ENCODE data around the gene RPTOR.

Gene RPTOR

GRCh38 chr17:80906364-80907259 lies 362.0 kb downstream of the RPTOR start (continued):
- TF ChIP-seq TSHZ2 (CRISPR knock-in tag; IDR thresholded peaks at IDR 0.05) (no peak), CSRNP3 (CRISPR knock-in tag; IDR thresholded peaks at IDR 0.05) (no peak), ZFP3 (CRISPR knock-in tag; IDR thresholded peaks at IDR 0.05) (no peak), ZC3H10 (CRISPR knock-in tag; IDR thresholded peaks at IDR 0.05) (no peak), TCF4 (CRISPR knock-in tag; IDR thresholded peaks at IDR 0.05; ENCODE audit: borderline replicate concordance) (no peak), ISL1 (CRISPR knock-in tag; IDR thresholded peaks at IDR 0.05) (no peak), ZFP30 (CRISPR knock-in tag; IDR thresholded peaks at IDR 0.05) (no peak)

- ATAC-seq: no peak
- TF ChIP-seq TOX (CRISPR knock-in tag; IDR thresholded peaks at IDR 0.05; ENCODE audit: borderline replicate concordance) (no peak), PATZ1 (CRISPR knock-in tag; IDR thresholded peaks at IDR 0.05; ENCODE audit: borderline replicate concordance) (no peak), ZC3H10 (CRISPR knock-in tag; IDR thresholded peaks at IDR 0.05) (no peak), CREB5 (CRISPR knock-in tag; IDR thresholded peaks at IDR 0.05; ENCODE audit: low read depth) (no peak), ESRRG (CRISPR knock-in tag; IDR thresholded peaks at IDR 0.05) (no peak), ISL1 (CRISPR knock-in tag; IDR thresholded peaks at IDR 0.05) (no peak), ZNF565 (CRISPR knock-in tag; conservative IDR thresholded peaks at IDR 0.05; ENCODE audit: low read depth) (no peak), ZNF8 (CRISPR knock-in tag; IDR thresholded peaks at IDR 0.05) (no peak), SNAI2 (CRISPR knock-in tag; IDR thresholded peaks at IDR 0.05) (no peak), ARNTL (CRISPR knock-in tag; IDR thresholded peaks at IDR 0.05; ENCODE audit: borderline replicate concordance, low read depth) (no peak), ZNF70 (CRISPR knock-in tag; IDR thresholded peaks at IDR 0.05) (no peak), POU6F1 (CRISPR knock-in tag; IDR thresholded peaks at IDR 0.05; ENCODE audit: borderline replicate concordance, low read depth) (no peak), GLIS3 (CRISPR knock-in tag; IDR thresholded peaks at IDR 0.05) (no peak), RARB (CRISPR knock-in tag; IDR thresholded peaks at IDR 0.05) (no peak), BACH2 (CRISPR knock-in tag; IDR thresholded peaks at IDR 0.05; ENCODE audit: borderline replicate concordance) (no peak), CSRNP3 (CRISPR knock-in tag; IDR thresholded peaks at IDR 0.05) (no peak), CSDC2 (CRISPR knock-in tag; IDR thresholded peaks at IDR 0.05) (no peak), ZFP3 (CRISPR knock-in tag; IDR thresholded peaks at IDR 0.05) (no peak), ZFP30 (CRISPR knock-in tag; IDR thresholded peaks at IDR 0.05) (no peak)
Measured at GRCh38 chr17:80907281-80907680, 362.6 kb downstream of the RPTOR start.

Measured in SK-N-SH treated with all-trans-retinoic acid at 6 μM for 48 hours (cell line).